Activated CD4-positive, alpha-beta T cell treated with anti-CD3 and anti-CD28 coated beads for 36 hours (primary cell): ENCODE measurements around the gene FAM161A. TPM values are rescaled to one million over a fixed set of nuclear protein-coding genes. Genes with fewer than 3 reads are reported as not detected.
"Not testable (repeated sequence)": the region's sequence is repeated elsewhere in the genome, so short reads cannot be mapped to it uniquely, and the experiment has no call there.

Source experiments
- ATAC-seq: fragments of 200-7000 bp; cut with Tn5 transposase; one replicate; pipeline ENCODE4 v1.10.0; 2021; ENCODE audit warnings: mild to moderate bottlenecking, moderate library complexity
- CTCF ChIA-PET: fragments of 350-600 bp; sonication (Branson Sonifier 250); formaldehyde crosslinking; loops from one replicate; lab custom pipeline; 2021; ENCODE audit warnings: antibody characterized with exemption; lab: Charles Lee
- POLR2A ChIA-PET: fragments of 350-600 bp; sonication (Branson Sonifier 250); formaldehyde crosslinking; loops from one replicate; lab custom pipeline; 2021; ENCODE audit warnings: antibody characterized with exemption, inconsistent platforms; lab: Charles Lee
- DNase-seq: peaks from one replicate; pipeline ENCODE4 v3.0.0-alpha.2; 2020
- H3K27ac Mint-ChIP-seq: one replicate; pipeline ENCODE4 v1.8.0; 2021; ENCODE audit warnings: mixed read lengths
- H3K27me3 Mint-ChIP-seq: one replicate; pipeline ENCODE4 v1.8.0; 2021; ENCODE audit warnings: mixed read lengths
- H3K36me3 Mint-ChIP-seq: one replicate; pipeline ENCODE4 v1.8.0; 2021; ENCODE audit warnings: low read depth, mixed read lengths
- H3K4me1 Mint-ChIP-seq: one replicate; pipeline ENCODE4 v1.8.0; 2021; ENCODE audit warnings: mixed read lengths
- H3K4me3 Mint-ChIP-seq: one replicate; pipeline ENCODE4 v1.8.0; 2021; ENCODE audit warnings: mild to moderate bottlenecking, moderate library complexity, mixed read lengths
- H3K9me3 Mint-ChIP-seq: one replicate; pipeline ENCODE4 v1.8.0; 2021; ENCODE audit warnings: low read depth, mixed read lengths
- intact Hi-C, 2 experiments: fragments of 100-400 bp; cut with DNase I in 1 of 2; cut with micrococcal nuclease in 1 of 2; formaldehyde crosslinking; loops; one replicate each; pipeline versions ENCODE4 v1.14.2 to v1.15.1; 2022 to 2024; cut with DNase I, micrococcal nuclease
- total RNA-seq, 2 experiments: library from RNA; stranded (reverse); gene quantifications; one replicate each; pipeline ENCODE4 v1.2.3, GENCODE V29; 2021

FAM161A gene
- total RNA-seq, 2 experiments from 2014 or later: 6.2 to 7.3 TPM

DNA sequence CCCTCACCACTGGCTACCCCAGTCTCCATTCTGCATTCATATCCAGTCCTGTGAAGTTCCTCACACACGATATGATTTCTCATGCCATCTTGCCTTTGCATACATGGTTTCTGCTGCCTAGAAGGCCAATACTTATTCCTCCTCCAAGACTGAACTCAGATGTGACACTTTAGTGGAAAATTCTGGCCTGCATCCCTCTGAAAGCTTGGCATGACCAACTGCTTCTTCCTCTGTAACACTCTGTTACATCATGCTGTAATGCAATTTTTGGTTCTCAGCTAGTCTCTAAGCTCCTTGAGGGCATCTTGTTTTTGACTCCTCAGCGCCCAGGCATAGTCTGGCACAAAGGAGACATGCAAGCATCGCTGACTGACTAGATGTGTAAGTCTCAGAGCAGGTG is 12.6 kb downstream of the FAM161A start:
- H3K9me3 Mint-ChIP-seq: no peaks in the 10 kb centered on the region
- no peaks in the 10 kb centered on the region for H3K4me1 Mint-ChIP-seq
- POLR2A ChIA-PET: no interaction called here
- no peaks in the 10 kb centered on the region for H3K27me3 Mint-ChIP-seq
- intact Hi-C loops: no loop called here
- no peak overlapping the region for H3K4me3 Mint-ChIP-seq
- CTCF ChIA-PET: interaction anchor here (0.6 kb wide), 1 partner anchor 94 kb away, joined by 3 read pairs; no protein-coding TSS in a partner anchor
- ATAC-seq: no peak
- H3K27ac Mint-ChIP-seq: no peak overlapping the region
- peaks cover 3% of the 10 kb centered on the region for H3K36me3 Mint-ChIP-seq
- no peak for DNase-seq

DNA sequence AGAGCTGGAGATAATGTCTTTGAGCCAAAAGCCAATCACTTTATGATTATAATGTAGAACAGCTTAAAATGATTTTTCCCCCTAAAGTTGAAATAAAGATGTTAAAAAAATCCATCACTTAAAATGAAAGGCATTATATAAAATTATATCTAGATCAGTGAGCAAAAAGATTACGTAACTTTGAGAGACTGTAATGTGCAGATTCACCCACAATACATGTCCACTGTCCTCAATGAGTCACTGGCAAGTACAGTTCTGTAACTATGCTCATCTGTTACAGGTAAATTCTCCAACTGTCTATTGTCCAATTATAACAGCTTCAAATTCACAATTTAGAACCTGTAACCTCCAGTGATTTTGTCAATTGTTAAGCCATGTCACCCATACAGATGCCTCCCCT is 19.0 kb downstream of the FAM161A start:
- Mint-ChIP-seq H3K27me3 (no peaks in the 10 kb centered on the region), H3K9me3 (no peaks in the 10 kb centered on the region), H3K27ac (no peak overlapping the region), H3K4me3 (no peak overlapping the region), H3K36me3 (peaks cover 12% of the 10 kb centered on the region), H3K4me1 (no peaks in the 10 kb centered on the region)
- no peak for DNase-seq
- ChIA-PET POLR2A (no interaction called here), CTCF (no interaction called here)
- no peak for ATAC-seq
- intact Hi-C loops: no loop called here

DNA sequence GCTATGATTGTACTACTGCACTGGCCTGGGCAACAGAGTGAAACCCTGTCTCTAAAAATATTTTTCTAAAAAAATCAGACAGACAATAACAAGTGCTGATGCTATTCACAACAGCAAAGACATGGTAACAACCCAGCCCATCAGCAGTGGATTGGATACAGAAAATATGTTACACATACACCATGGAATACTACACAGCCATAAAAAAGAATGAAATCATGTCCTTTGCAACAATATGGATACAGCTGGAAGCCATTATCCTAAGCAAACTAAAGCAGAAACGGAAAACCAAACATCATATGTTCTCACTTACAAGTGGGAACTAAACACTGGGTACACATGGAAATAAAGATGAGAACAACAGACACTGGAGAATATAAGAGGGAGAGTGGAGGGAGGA is 19.9 kb downstream of the FAM161A start:
- Mint-ChIP-seq H3K4me3 (no peak overlapping the region), H3K36me3 (peaks cover 9% of the 10 kb centered on the region), H3K27ac (no peak overlapping the region), H3K27me3 (no peaks in the 10 kb centered on the region), H3K4me1 (no peaks in the 10 kb centered on the region), H3K9me3 (no peaks in the 10 kb centered on the region)
- intact Hi-C loops: no loop called here
- CTCF ChIA-PET: interaction anchor here (1.3 kb wide), 1 partner anchor 242 kb away, joined by 4 read pairs; no protein-coding TSS in a partner anchor
- ATAC-seq (no peak), DNase-seq (no peak)
- POLR2A ChIA-PET: no interaction called here

DNA sequence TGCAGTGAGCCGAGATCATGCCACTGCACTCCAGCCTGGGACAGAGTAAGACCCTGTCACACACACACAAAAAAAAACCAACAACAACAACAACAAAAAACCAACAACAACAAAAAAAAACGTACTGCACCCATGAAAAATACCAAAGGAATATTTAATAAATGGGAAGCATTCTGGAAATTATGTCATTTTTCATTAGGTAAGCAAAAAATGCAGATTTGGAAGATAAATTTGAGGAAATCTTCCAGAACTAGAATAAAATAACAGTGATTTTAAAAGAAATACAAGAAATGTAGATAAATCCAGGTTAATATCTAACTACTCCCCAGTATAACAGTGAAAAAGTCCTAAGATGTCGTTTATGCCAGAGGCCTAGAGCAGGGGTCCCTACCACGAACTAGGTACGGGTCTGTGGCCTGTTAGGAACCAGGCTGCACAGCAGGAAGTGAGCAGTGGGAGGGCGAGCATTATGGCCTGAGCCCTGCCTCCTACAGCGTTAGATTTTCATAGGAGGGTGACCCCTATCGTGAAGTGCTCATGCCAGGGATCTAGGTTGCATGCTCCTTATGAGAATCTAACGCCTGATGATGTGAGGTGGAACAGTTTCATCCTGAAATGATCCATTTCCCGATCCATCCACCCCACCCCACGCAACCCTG is 21.5 kb downstream of the FAM161A start:
- ATAC-seq (no peak), DNase-seq (no peak)
- intact Hi-C loops: no loop called here
- Mint-ChIP-seq H3K27me3 (no peaks in the 10 kb centered on the region), H3K4me3 (no peak overlapping the region), H3K9me3 (no peaks in the 10 kb centered on the region), H3K27ac (no peak overlapping the region), H3K36me3 (peaks cover 9% of the 10 kb centered on the region), H3K4me1 (no peaks in the 10 kb centered on the region)
- POLR2A ChIA-PET: interaction anchor here (0.7 kb wide), 1 partner anchor 174 kb away, joined by 4 read pairs; no protein-coding TSS in a partner anchor
- CTCF ChIA-PET: no interaction called here

DNA sequence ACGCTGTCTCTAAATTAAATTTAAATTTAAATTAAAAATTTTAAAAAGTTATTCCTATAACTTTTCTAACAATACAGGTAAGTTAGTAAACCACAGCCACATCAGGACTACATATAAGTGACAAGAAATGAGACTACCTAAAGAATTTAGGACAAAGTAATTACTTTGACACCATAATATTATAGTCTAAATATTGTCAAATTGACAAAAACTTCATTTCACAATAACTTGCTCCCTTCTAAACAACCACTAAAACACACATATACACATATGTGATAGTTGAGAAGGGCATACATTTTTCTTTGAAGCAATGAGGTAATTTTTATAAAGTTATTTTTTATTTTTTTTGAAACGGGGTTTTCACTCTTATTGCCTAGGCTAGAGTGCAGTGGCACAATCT is 31.6 kb downstream of the FAM161A start:
- no peaks in the 10 kb centered on the region for H3K27me3 Mint-ChIP-seq
- DNase-seq (no peak), ATAC-seq (no peak)
- POLR2A ChIA-PET: no interaction called here
- CTCF ChIA-PET: no interaction called here
- no peak overlapping the region for H3K4me3 Mint-ChIP-seq
- H3K36me3 Mint-ChIP-seq: no peaks in the 10 kb centered on the region
- no peaks in the 10 kb centered on the region for H3K9me3 Mint-ChIP-seq
- intact Hi-C loops: no loop called here
- no peak overlapping the region for H3K27ac Mint-ChIP-seq
- no peaks in the 10 kb centered on the region for H3K4me1 Mint-ChIP-seq

DNA sequence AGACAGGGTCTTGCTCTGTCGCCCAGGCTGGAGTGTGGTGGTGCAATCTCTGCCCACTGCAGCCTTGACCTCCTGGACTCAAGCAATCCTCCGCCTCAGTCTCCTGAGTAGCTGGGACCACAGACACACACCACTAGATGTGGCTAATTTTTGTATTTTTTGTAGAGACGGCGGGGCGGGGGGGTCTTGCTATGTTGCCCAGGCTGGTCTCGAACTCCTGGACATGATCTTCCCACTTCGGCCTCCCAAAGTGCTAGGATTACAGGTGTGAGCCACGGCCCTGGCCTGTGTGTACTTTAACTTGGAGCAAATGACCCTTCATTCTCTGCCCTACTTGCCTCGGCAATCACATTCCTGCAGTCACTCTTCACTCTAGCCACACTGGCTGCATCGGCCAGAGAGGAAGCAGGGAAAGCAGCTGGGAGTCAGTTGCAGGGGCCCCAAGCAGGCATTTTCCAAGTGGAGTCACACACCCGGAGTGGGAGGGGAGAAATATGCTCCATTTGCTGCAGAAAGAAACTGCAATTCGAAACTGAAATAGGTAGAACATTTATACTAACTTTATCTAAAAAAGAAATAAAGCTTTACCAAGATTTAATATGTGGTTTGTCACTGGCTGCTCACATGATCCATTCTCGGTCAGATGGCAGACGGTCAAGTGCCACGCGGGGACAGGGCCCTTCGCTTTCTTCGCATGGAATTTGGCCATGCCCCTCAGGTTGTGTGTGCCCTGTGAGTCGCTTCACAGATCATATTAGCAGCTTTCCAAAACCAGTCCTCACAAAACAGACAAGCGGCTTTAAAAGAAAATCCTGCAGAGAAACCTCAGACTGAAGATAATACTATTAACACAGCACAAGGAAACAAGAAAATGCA is 37.1 kb downstream of the FAM161A start:
- DNase-seq (no peak), ATAC-seq (no peak)
- POLR2A ChIA-PET: interaction anchor here (0.6 kb wide), 1 partner anchor 541 kb away, joined by 3 read pairs; no protein-coding TSS in a partner anchor
- intact Hi-C loops: no loop called here
- Mint-ChIP-seq H3K4me3 (no peak overlapping the region), H3K4me1 (no peaks in the 10 kb centered on the region), H3K27me3 (peaks cover 9% of the 10 kb centered on the region), H3K27ac (no peak overlapping the region), H3K36me3 (no peaks in the 10 kb centered on the region), H3K9me3 (no peaks in the 10 kb centered on the region)
- CTCF ChIA-PET: interaction anchor here (0.6 to 0.7 kb wide), 4 partner anchors 25 to 343 kb away, joined by 3 to 5 read pairs (median 3); no protein-coding TSS in a partner anchor

DNA sequence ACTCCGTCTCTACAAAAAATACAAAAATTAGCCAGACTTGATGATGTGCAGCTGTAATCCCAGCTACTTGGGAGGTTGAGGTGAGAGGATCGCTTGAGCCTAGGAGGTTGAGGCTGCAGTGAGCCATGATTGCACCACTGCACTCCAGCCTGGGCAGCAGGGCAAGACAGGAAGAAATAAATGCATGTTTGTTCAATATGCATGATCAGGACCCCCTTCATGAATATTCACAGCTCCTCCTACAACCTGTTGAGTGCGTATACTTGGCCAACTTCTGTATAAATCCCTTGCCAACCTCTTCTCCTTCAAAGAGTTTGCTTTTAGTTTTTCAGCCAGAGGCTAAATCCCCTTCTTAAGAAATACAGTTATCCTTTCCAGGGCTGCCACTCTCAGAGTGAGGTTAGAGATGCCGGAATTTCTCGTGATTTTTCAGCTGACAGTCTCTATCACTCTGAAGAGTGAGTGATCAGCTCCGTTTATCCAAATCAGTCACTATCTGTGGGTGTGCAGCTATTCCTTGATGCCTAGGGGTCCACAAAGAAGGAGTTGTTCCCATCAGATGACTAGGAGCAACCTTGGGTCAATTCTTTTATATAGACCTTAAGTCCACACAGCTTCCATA is 39.2 kb downstream of the FAM161A start:
- no peaks in the 10 kb centered on the region for H3K36me3 Mint-ChIP-seq
- H3K27me3 Mint-ChIP-seq: peaks cover 9% of the 10 kb centered on the region
- ChIA-PET CTCF (interaction anchor here (0.6 kb wide), 1 partner anchor 40 kb away, joined by 5 read pairs; no protein-coding TSS in a partner anchor), POLR2A (no interaction called here)
- intact Hi-C loops: no loop called here
- H3K9me3 Mint-ChIP-seq: no peaks in the 10 kb centered on the region
- H3K4me3 Mint-ChIP-seq: no peak overlapping the region
- no peaks in the 10 kb centered on the region for H3K4me1 Mint-ChIP-seq
- H3K27ac Mint-ChIP-seq: no peak overlapping the region
- no peak for DNase-seq
- no peak for ATAC-seq

DNA sequence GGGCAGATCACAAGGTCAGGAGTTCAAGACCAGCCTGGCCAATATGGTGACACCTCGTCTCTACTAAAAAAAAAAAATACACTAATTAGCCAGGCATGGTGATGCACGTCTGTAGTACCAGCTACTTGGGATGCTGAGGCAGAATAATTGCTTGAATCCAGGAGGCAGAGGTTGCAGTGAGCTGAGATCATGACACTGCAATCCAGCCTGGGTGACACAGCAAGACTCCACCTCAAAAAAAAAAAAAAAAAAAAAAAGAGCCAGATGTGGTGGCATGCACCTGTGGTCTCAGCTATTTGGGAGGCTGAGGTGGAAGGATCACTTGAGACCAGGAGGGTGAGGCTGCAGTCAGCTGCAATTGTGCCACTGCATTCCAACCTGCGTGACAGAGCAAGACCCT is 40.5 kb downstream of the FAM161A start:
- H3K36me3 Mint-ChIP-seq, intact Hi-C loops, DNase-seq, H3K27ac Mint-ChIP-seq, ATAC-seq, POLR2A ChIA-PET, H3K4me3 Mint-ChIP-seq, H3K27me3 Mint-ChIP-seq, H3K9me3 Mint-ChIP-seq, H3K4me1 Mint-ChIP-seq: not testable (repeated sequence)
- CTCF ChIA-PET: interaction anchor here (0.6 to 1.0 kb wide), 2 partner anchors 106 to 143 kb away, joined by 3 read pairs; no protein-coding TSS in a partner anchor

DNA sequence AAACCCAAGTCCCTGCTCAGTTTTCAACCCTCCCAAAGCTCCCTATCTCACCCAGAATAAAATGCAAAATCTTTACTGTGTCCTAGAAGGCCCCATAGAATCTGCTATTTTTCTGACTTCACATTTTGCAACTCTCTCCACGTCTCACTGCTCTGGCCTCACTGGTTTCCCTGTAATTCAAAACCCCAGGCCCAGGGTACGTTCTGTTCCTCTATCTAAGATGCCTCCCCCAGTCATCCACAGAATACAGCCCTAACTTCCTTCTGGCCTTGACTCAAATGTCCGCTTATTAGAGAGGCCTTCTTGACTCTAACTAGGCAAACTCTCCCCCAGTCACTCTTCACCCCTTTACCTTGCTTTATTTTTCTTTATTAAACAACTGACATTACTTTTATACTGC is 42.0 kb downstream of the FAM161A start:
- ChIA-PET CTCF (no interaction called here), POLR2A (no interaction called here)
- intact Hi-C loops: no loop called here
- H3K27me3 Mint-ChIP-seq: peaks cover 9% of the 10 kb centered on the region
- no peak for ATAC-seq
- H3K36me3 Mint-ChIP-seq: no peaks in the 10 kb centered on the region
- no peak overlapping the region for H3K27ac Mint-ChIP-seq
- no peak for DNase-seq
- H3K4me3 Mint-ChIP-seq: no peak overlapping the region
- H3K4me1 Mint-ChIP-seq: peaks cover 3% of the 10 kb centered on the region
- H3K9me3 Mint-ChIP-seq: no peaks in the 10 kb centered on the region

DNA sequence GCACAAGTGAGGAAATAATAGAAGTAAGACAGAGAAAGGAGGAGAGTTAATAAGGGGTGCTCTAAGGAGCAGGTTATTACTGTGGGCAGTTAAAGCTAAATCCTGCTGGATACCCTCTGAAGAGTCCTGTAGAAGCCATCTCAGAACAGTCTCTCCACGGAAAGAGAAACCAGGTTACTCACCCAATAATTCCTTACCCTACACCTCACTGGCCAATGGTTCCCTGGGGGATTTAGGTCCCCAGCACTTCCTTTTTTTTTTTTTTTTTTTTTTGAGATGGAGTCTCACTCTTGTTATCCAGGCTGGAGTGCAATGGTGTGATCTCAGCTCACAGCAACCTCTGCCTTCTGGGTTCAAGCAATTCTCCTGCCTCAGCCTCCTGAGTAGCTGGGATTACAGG is 43.7 kb downstream of the FAM161A start:
- POLR2A ChIA-PET: not testable (repeated sequence)

DNA sequence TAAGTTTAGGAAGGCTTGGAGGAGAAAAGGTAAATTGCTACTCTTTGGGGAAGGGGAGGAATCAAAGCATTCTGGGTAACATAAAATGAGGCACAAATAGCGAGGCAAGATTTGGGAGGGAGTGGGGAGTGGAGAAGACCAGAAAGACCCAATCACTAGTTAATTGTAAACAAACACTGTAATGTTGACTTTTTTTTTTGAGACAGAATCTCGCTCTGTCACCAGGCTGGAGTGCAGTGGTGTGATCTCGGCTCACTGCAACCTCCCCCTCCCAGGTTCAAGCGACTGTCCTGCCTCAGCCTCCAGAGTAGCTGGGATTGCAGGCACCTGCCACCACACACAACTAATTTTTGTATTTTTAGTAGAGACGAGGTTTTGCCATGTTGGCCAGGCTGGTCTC is 45.2 kb downstream of the FAM161A start:
- H3K27me3 Mint-ChIP-seq, POLR2A ChIA-PET, H3K27ac Mint-ChIP-seq, H3K4me3 Mint-ChIP-seq, intact Hi-C loops, CTCF ChIA-PET, H3K9me3 Mint-ChIP-seq, H3K36me3 Mint-ChIP-seq, DNase-seq, H3K4me1 Mint-ChIP-seq, ATAC-seq: not testable (repeated sequence)

More for the DNA sequence above, 43.7 kb downstream of the FAM161A start:
- H3K4me3 Mint-ChIP-seq, ATAC-seq, H3K27ac Mint-ChIP-seq, H3K9me3 Mint-ChIP-seq, intact Hi-C loops, H3K36me3 Mint-ChIP-seq, H3K4me1 Mint-ChIP-seq, DNase-seq, H3K27me3 Mint-ChIP-seq, CTCF ChIA-PET: not testable (repeated sequence)
